NCI-H345 (cell line): ENCODE results near the gene CDC14A.
A peak's percentile ranks its signal among the peaks of the same experiment; 100 is the strongest.

Experiments
- DNase-seq: peaks from one replicate; lab custom pipeline; 2025; lab: John Stamatoyannopoulos, UW

CDC14A gene

DNA sequence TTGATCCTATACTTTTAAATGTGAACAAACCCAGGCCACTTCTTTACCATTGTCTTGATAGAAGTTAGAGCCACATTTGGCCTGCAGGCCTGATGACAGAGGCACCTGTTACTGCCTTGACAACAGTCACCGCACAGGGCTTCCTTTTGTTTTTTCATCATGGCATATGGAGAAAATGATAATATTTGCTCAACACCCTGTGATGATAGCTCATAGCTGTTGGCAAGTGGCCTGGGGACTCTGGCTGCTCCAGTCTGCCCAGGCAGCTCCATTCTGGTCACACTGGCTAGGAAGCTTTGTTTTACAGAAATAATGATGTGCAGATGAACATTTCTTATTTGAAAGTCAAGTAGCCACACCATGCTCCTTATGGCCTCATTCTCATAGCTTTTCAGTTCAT lies 96.1 kb downstream of the CDC14A start:
- peak; percentile 68 for DNase-seq

GRCh38 chr1:100449477-100449876 lies 97.2 kb downstream of the CDC14A start:
- no peak for DNase-seq

GRCh38 chr1:100452641-100453040 lies 100.3 kb downstream of the CDC14A start:
- no peak for DNase-seq

- no peak for DNase-seq
Measured at GRCh38 chr1:100455478-100456072, 103.3 kb downstream of the CDC14A start.

DNA sequence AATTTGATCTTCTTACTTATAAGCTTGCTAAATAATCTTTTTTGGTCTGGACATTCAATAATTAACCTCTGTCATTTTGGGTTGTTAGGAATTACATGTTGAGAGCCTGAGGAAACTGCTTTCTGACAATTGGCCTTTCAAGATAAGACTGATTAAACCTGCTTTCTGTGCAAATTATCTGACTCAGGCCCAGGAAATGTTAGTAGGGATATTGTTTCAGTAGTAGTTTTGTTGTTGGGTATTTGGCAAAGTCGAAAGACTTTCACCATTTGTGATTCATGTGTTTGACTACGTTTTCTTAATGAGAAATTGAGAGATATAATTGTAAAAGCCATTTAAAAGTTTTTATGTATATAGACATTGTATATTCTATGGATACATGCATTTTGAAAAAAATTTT lies 104.6 kb downstream of the CDC14A start:
- no peak for DNase-seq

DNA sequence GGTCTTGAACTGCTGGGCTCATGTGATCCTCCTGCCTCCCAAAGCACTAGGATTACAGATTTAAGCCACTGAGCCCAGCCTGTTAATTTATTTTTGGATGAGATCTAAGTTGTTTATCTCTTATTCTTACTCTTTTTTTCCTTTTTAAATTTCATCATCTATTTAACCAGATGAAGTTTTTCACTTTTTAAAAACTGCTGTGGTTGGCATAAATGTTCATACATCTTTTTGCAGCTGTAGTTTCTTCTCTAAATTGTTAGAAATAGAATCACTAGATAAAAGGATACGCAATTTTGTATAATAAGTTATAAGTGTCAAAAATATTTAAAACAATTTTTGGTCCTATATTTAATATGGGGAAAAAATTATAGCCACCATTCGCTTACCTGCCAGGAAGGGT lies 105.4 kb downstream of the CDC14A start:
- DNase-seq: no peak

GRCh38 chr1:100458661-100459357 lies 106.5 kb downstream of the CDC14A start:
- no peak for DNase-seq

DNA sequence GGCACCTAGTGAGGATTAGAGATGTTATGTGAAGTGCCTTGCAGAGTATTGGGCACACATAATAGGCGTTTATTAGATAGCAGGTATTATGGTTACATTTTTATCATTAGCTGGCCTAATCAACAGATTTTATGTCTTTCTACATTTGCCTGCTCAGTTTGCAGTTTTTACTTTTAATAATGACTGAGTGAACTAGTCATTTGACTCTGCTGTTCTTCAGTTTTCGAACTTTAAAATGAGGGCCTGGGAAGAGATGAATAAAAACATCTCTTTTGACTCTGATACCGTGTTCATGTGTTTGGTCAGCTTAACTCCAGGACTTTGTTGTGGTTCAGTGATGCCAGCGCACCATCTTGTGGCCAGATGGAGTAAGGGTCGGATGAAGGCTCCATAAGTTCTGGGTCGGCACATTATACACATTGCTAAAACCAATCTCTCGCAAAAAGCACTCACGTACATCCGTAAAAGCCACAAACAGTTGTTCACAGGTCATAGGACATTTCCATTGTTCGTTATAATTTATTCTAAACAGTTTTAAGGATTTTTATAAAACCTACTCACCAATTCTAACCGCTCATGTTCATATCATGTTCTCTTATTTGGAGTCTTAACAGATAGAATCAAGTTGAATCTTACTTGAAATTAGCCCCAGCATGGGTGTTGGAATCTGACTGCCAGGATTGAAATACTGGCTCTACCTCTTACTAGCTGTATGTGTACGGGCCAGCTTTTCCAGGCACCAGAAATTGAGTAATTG lies 107.2 kb downstream of the CDC14A start:
- peak; percentile 65 for DNase-seq

GRCh38 chr1:100461222-100461621 lies 108.9 kb downstream of the CDC14A start:
- DNase-seq: no peak

GRCh38 chr1:100462326-100463025 lies 110.2 kb downstream of the CDC14A start:
- DNase-seq: no peak

DNA sequence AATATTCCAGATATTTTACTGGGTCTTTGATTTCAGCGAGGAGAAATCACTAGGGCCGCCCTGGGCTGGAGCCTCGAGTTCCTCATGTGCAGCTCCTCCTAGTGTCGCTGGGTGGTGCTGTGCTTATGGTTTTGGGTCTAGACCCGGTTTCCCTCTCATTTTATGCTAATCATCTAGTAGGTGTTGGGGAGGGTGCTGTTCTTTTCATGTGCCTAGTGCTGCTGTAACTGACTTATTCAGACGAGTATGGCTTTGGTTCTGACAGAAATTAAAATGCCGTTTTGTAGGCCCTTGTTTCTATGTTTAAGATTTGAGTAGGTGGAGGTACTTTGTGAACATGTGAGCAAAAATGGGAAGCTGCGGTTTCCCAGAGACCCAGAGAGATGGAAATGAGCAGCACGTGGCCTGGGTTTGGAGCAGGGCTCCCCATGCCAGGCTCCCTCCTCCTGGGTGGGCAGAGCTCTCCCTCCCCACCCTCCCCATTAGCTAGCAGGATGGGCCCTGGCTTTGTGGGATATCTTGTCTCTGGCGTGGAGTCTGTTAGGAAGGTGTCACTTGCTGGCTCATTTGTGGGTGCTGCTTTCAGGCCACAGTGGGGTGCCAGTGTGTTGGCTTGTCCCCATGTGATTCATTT lies 111.6 kb downstream of the CDC14A start:
- no peak for DNase-seq

- no peak for DNase-seq
Measured at GRCh38 chr1:100469578-100469977, 117.3 kb downstream of the CDC14A start.

DNA sequence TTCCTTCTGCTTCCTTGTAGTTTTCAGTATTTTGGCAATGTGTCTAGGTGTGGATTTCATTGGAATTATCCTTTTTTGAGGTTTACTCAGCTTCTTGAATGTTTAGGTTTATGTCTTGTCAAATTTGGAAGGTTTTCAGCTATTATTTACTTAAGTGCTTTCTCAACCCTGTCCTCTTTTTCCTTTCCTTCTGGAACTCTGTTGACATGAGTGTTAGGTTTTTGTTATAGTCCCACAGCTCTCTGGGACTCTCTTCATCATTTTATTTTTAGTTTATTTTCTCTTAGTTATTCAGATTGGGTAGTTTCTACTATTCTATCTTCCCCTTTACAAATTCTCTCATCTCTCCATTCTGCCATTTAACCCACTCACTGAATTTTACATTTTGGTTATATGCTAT lies 122.5 kb downstream of the CDC14A start:
- DNase-seq: no peak

DNA sequence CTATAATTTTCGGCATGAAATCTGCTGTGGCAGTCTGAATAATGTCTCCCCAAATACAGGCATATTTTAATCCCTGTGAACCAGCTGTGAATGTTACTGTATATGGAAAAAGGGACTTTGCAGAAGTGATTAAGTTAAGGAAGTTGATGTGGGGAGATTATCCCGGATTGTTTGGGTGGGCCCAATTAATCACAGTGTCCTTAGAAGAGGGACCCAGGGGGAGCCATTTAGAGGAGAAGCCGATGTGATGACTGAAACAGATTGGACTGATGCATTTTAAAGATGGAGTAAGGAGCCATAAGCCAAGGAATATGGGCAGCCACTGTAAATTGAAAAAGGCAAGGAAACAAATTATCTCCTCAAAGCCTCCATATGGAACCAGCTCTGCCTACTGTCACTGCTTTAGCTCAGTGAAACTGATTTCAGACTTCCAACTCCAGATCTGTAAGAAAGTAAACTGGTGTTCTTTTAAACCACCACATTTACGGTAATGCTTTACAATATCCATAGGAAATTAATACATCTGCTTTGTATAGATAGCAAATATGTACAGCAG lies 124.5 kb downstream of the CDC14A start:
- DNase-seq: no peak

DNA sequence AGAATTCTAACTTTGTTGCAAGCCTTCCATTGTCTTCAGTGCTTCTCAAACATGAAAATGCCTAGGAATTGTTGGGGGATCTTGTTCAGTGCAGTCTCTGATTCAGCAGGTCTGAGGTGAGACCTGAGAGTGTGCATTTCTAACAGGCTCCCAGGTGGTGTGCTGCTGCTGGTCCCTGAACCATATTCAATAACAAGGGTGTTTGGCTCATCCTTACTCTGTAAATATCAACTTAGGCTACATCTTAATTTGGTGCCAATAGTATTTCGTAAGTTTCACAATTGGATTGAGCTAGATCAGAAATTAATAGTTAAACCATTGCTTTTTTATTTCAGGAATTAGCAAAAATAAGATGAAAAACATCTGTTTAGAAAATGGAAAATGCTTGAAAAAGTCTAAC lies 126.5 kb downstream of the CDC14A start:
- no peak for DNase-seq

DNA sequence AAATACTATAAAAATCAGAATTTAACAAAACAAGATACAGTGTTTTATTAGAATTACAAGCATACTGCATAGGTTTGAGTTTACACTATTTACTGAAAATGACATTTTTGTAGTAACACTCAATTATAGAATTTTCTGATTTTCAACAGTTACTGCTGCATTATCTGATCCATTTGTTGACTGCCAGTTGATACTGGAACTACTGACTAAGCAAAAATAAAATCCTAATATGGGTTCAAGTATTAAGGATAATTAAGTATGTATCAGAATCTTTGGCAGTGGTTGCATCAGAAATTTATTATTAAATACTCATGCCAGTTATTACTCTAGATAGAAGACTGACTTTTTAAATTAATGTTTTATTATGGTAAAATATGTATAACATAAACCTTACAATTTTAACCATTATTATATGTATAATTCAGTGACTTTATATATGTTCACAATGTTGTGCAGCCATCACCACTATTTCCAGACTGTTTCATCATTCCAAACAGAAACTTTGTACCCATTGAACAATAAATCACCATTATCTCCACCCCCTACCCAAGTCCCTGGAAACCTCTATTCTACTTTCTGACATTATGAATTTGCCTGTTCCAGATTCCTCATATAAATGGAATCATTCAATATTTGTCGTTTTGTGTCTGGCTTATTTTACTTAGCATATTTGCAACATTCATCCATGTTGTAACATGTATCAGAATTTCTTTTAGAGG lies 127.5 kb downstream of the CDC14A start:
- no peak for DNase-seq

GRCh38 chr1:100481303-100481702 lies 129.0 kb downstream of the CDC14A start:
- DNase-seq: no peak

GRCh38 chr1:100482167-100482566 lies 129.9 kb downstream of the CDC14A start:
- no peak for DNase-seq

GRCh38 chr1:100482748-100483147 lies 130.4 kb downstream of the CDC14A start:
- no peak for DNase-seq

GRCh38 chr1:100483230-100483629 lies 130.9 kb downstream of the CDC14A start:
- DNase-seq: no peak

GRCh38 chr1:100485855-100486258 lies 133.6 kb downstream of the CDC14A start:
- DNase-seq: no peak
